Measurements from ENCODE around the gene RPTOR. TPM values are rescaled to one million over a fixed set of nuclear protein-coding genes. Genes with fewer than 3 reads are reported as not detected.

RPTOR gene
- total RNA-seq, 1 experiment from 2014 or later = 30.6 TPM

DNA sequence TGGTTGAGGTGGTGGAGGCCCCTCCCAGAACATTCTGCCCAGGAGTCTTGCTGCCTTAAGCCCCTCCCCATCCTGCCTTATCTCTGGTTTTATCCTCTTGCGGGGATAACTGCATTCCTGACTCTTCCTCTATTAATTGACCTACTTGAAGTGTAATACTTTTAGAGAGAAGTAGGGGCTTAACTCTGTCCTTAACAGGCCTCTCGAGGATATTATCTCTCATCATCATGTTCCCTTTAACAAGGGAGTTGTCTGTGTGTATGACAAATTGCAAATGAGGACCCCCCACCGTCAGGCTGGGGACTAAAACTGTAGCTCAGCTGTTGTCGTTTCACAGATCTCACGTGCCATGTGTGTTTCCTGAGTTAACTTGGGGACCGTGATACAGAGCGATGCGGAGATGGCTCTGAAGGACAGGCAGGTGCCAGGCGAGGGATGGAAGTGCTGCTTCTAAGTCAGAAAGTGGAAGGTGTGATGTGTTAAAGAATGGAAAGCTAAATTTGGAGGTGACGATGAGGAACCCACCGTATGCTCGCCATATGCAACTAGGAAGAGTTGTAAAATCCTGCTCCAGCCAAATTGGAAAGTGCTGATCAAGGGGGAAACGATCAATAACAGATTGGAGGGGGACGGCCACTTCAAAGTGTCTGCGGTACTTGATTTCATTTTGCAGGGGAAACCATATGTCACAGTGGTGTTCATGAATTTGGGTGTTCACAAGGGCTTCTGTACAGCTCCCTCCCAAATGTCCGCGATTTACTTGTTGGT is 106.3 kb downstream of the RPTOR start:
- DNase-seq = no peak
- peaks cover 12% of the 10 kb centered on the region for H3K36me3 ChIP-seq
- no peaks in the 10 kb centered on the region for H3K27me3 ChIP-seq
- no peak overlapping the region for H3K4me3 ChIP-seq
- H3K9me3 ChIP-seq = peaks cover 10% of the 10 kb centered on the region

- Histone ChIP-seq H3K9me3 (peaks cover 27% of the 10 kb centered on the region), H3K27me3 (no peaks in the 10 kb centered on the region)
- no peak for DNase-seq
Observed at GRCh38 chr17:80652756-80653330, 108.2 kb downstream of the RPTOR start.

DNA sequence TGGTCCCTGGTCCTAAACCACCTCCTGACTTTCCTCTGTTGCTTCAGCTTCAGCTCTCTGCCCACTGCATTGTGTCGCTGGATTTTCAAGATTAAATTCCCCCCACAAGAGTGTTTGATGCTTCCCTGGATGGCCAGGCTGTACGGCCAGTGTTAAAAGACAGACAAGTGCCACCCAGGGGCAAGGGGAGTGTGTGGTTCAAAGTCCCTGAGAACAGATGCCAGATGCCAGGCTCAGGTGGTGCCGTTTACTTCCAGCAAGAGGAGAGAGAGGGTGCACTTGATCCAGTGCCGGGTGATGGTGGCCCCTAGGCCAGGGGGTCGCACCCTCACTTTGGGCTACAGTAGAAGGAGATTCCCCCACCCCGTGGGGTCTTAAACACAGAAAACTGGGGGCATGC is 109.2 kb downstream of the RPTOR start:
- Histone ChIP-seq H3K4me3 (no peak overlapping the region), H3K9me3 (peaks cover 31% of the 10 kb centered on the region), H3K36me3 (peaks cover 11% of the 10 kb centered on the region), H3K27me3 (no peaks in the 10 kb centered on the region)
- DNase-seq = no peak

More at GRCh38 chr17:80652756-80653330, 108.2 kb downstream of the RPTOR start:
- Histone ChIP-seq H3K36me3 (peaks cover 12% of the 10 kb centered on the region), H3K4me3 (no peak overlapping the region)

DNA sequence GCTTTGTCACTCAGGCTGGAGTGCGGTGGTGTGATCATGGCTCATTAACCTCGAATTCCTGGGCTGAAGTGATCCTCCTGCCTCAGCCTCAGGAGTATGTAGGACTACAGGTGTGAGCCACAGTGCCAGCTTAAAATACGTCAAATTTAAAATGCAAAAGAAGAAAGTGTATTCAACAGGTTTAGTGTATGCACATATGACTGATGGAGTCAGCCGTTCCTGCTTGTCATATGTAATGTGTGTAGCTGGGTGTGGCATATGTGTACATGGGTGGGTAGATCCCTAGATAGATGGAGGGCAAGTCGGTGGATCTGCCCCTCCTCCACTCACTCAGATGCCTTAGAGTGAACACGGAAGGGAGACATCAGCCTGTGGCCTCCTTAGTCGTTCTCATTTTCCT is 111.0 kb downstream of the RPTOR start:
- Histone ChIP-seq H3K9me3 (peaks cover 33% of the 10 kb centered on the region), H3K27me3 (no peaks in the 10 kb centered on the region), H3K4me3 (no peak overlapping the region), H3K36me3 (peaks cover 3% of the 10 kb centered on the region)
- no peak for DNase-seq

DNA sequence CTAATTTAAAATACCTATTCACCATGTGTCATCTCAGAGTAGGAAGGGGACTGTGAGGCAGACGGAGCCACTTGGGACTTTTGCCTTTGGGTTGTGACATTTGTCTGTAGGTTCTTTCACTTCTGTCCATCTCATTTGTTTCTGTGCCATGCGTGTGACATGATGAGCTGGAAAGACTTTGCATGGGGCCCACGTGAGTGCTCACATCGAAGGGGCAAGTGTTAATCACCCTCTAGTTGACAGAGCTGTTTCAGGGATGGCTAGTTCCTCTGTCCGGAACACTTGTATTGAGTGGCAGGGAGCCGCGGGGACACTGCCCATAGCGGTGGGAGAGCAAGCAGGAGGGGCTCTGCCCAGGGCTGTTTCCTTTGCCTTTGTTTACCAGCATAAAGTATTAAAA is 112.0 kb downstream of the RPTOR start:
- no peaks in the 10 kb centered on the region for H3K27me3 ChIP-seq
- peaks cover 3% of the 10 kb centered on the region for H3K36me3 ChIP-seq
- no peak overlapping the region for H3K4me3 ChIP-seq
- DNase-seq = no peak
- peaks cover 33% of the 10 kb centered on the region for H3K9me3 ChIP-seq

GRCh38 chr17:80657561-80657960 is 112.9 kb downstream of the RPTOR start:
- peaks cover 3% of the 10 kb centered on the region for H3K36me3 ChIP-seq

DNA sequence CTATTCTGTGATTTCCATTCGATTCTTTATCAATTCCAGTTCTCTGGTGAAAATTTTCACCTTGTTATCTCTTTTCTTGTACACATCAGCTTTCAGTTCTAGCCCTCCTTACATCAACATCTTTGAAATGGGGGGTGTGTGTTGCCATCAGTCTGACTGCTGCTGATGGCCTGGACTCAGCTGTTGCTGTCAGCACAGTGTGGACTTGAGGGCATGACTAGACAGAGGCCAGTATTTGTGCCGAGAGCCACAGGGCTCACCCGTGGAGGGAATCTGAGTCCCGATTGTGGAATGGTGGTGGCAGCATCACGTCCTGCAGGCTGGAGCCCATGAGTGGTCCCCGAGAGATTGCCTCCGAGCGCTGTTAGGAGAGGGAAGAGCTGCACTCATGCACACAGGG is 114.2 kb downstream of the RPTOR start:
- Histone ChIP-seq H3K36me3 (no peaks in the 10 kb centered on the region; the same call in 1 of the 2 replicates), H3K27me3 (no peaks in the 10 kb centered on the region), H3K9me3 (peaks cover 31% of the 10 kb centered on the region), H3K4me3 (no peak overlapping the region)
- no peak for DNase-seq

More at GRCh38 chr17:80657561-80657960, 112.9 kb downstream of the RPTOR start:
- Histone ChIP-seq H3K4me3 (no peak overlapping the region), H3K27me3 (no peaks in the 10 kb centered on the region), H3K9me3 (peaks cover 31% of the 10 kb centered on the region)
- DNase-seq = no peak

DNA sequence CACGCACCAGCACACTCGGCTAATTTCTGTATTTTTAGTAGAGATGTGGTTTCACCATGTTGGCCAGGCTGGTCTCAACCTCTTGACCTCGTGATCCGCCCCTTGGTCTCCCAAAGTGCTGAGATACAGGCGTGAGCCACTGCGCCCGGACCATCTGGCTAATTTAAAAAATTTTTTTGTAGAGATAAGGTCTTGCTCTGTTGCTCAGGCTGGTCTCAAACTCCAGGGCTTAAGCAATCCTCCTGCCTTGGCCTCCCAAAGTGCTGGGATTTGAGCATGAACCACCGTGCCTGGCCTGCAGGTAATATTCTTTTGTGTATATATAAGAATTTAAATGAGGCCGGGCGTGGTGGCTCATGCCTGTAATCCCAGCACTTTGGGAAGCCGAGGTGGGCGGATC is 115.0 kb downstream of the RPTOR start:
- Histone ChIP-seq H3K4me3 (no peak overlapping the region), H3K36me3 (no peaks in the 10 kb centered on the region; the same call in 1 of the 2 replicates), H3K9me3 (peaks cover 27% of the 10 kb centered on the region), H3K27me3 (no peaks in the 10 kb centered on the region)
- DNase-seq = no peak

- Histone ChIP-seq H3K27me3 (no peaks in the 10 kb centered on the region), H3K36me3 (no peaks in the 10 kb centered on the region; the same call in 1 of the 2 replicates), H3K9me3 (peaks cover 24% of the 10 kb centered on the region), H3K4me3 (no peak overlapping the region)
- DNase-seq = no peak
Observed at GRCh38 chr17:80660527-80661198, 116.0 kb downstream of the RPTOR start.

DNA sequence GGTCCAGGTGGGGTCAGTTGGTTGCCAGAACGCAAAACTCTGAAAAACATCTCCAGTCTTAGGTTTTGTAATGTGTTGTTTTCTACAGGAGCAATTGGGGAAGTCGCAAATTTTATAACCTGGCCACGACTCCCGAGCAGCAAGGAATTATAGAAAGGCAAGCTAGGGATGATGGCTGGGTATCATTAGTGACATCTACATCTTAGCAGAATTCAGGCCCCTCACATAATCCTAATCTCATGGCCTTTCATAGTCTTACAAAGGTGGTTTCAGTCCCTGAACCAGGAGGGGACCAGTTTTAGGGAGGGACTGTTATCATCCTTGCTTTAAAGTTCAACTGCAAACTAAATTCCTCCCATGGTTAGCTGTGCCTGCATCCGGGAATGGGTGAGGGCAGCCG is 117.9 kb downstream of the RPTOR start:
- DNase-seq = no peak
- Histone ChIP-seq H3K4me3 (no peak overlapping the region), H3K9me3 (0 out of 2 replicates have a peak, but pooled peaks cover 7% of the 10 kb centered on the region), H3K27me3 (no peaks in the 10 kb centered on the region), H3K36me3 (no peaks in the 10 kb centered on the region; the same call in 1 of the 2 replicates)

GRCh38 chr17:80663781-80664206 is 119.2 kb downstream of the RPTOR start:
- H3K27me3 ChIP-seq = no peaks in the 10 kb centered on the region
- H3K4me3 ChIP-seq = no peak overlapping the region
- DNase-seq = no peak
- H3K36me3 ChIP-seq = no peaks in the 10 kb centered on the region; the same call in 1 of the 2 replicates
- 0 out of 2 replicates have a peak, but pooled peaks cover 2% of the 10 kb centered on the region for H3K9me3 ChIP-seq

DNA sequence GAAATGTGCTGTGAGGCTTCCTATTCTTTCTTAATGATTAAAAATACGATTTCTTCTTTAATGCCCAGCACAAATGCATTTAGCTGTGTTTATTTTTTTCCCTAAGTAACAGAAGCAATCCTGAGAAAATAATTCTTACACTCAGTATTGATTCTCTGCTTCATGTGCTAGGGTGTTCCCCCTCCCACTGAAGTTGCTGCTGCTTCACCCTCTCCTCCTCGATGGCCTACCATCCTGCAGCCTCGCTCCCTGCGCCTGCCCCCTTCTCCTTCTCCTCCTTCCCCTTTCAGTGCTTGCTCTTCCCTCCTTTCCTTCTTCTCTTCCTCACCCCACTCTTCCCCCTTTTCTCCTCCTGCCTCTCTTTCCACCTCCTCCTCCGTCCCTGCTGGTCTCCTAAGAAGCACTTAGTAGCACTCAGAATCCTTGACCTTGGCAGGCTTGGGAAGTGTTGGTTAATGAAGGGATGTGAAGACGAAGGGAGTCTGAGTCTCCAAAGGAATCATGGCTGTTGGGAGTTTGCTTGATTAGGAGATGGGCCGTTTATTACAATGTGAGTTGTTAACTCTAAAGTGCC is 119.7 kb downstream of the RPTOR start:
- Histone ChIP-seq H3K36me3 (no peaks in the 10 kb centered on the region), H3K4me3 (no peak overlapping the region), H3K27me3 (no peaks in the 10 kb centered on the region), H3K9me3 (0 out of 2 replicates have a peak, but pooled peaks cover under 1% of the 10 kb centered on the region)
- no peak for DNase-seq

GRCh38 chr17:80665792-80666191 is 121.2 kb downstream of the RPTOR start:
- Histone ChIP-seq H3K27me3 (no peaks in the 10 kb centered on the region), H3K9me3 (no peaks in the 10 kb centered on the region), H3K4me3 (no peak overlapping the region), H3K36me3 (no peaks in the 10 kb centered on the region)
- DNase-seq = no peak

DNA sequence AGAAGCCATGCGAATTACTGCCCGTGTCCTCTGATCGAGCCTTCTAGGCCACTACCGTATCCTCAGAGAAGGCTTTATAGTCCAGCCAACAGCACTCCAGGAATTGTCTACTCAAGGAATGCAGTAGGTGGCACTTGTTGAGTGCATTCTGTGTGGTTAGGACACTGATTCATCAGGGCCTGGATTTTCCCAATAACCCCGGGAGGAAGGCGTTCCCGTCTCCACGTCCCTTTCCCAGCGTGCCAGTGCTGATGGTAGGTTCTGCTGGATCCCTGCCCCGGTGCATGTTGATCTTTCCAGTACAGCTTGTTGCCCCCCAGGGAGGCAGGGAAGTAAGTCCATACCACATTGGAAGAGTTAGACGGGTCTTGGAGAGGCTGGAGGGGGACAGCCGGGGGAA is 122.2 kb downstream of the RPTOR start:
- Histone ChIP-seq H3K36me3 (peaks cover 10% of the 10 kb centered on the region), H3K4me3 (no peak overlapping the region), H3K27me3 (no peaks in the 10 kb centered on the region), H3K9me3 (no peaks in the 10 kb centered on the region)
- no peak for DNase-seq

- no peak overlapping the region for H3K4me3 ChIP-seq
- no peak for DNase-seq
- H3K27me3 ChIP-seq = no peaks in the 10 kb centered on the region
- H3K9me3 ChIP-seq = no peaks in the 10 kb centered on the region
- peaks cover 12% of the 10 kb centered on the region for H3K36me3 ChIP-seq
Observed at GRCh38 chr17:80667462-80668277, 123.0 kb downstream of the RPTOR start.

DNA sequence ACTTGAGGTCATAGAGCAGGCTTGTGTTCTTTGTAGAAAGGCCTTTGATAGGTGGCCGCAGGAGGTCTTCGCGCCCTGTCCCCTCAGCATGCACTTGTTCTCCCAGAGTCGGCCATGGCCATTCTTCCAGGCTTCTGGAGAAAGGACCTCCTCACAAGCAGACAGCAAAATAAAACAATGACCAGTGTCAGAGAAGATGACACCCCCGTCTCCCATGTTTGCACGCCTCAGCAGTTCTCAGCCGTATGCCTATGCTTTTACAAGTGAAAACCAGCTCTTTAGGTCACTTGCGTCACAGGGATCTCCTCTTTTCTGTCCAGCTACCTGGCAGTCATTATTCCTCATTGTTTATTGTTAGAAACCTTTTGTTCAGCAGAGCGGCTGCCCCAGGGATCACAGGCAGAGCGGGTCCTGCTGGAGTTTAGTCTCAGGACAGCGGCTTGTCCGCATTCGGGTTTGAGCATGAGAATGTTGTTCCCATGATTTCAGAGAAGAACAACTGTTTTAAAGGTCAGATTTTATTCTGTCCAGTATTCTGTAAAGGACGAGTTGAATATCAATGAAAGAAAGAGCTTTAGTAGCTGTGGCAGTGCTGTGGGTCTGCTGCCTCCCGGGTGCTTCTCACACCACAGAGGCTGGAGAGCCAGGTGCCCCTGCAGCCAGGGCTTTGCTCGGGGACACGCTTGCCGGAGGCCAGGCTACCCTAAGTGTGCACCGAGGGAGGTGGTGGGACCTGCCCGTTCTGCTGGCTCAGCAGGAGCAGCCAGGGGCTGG is 123.9 kb downstream of the RPTOR start:
- H3K4me3 ChIP-seq = no peak overlapping the region
- no peak for DNase-seq
- H3K27me3 ChIP-seq = no peaks in the 10 kb centered on the region
- H3K9me3 ChIP-seq = no peaks in the 10 kb centered on the region
- H3K36me3 ChIP-seq = peaks cover 12% of the 10 kb centered on the region

Measured in MG63 (cell line).